CD4-positive, alpha-beta memory T cell (primary cell): ENCODE measurements around the gene FAM170B. TPM values are rescaled to one million over a fixed set of nuclear protein-coding genes. Genes with fewer than 3 reads are reported as not detected.

Experiments used
- polyA plus RNA-seq, 2 donors: library from polyadenylated mRNA; unstranded; fragments of 300-500 nt; fragmentation: Illumina TruSeq; gene quantifications; one replicate each; pipeline ENCODE4 v1.2.3, GENCODE V29; 2021
- total RNA-seq, 2 experiments: library from RNA; stranded (reverse); gene quantifications; one replicate each; pipeline ENCODE4 v1.2.3, GENCODE V29; 2021

FAM170B gene
- total and polyA plus RNA-seq, 4 experiments from 2014 or later = not detected

Other genes with a start within 250 kb of the FAM170B start
- not detected for gene LRRC18, start 194.2 kb downstream of the FAM170B start, total RNA-seq
- not detected for gene LRRC18, start 194.2 kb downstream of the FAM170B start, polyA plus RNA-seq
- gene VSTM4, start 18.5 kb downstream of the FAM170B start, total RNA-seq = not detected
- not detected for gene VSTM4, start 18.5 kb downstream of the FAM170B start, polyA plus RNA-seq
- 10 to 100 TPM; 27.7 to 30.4 TPM for gene TMEM273, start 54.4 kb upstream of the FAM170B start, total RNA-seq
- gene TMEM273, start 54.4 kb upstream of the FAM170B start, polyA plus RNA-seq = 100 to 1,000 TPM in 1 of 2 donors, 10 to 100 TPM in 1; 86.9 to 101 TPM
- not detected for gene C10orf71, start 165.1 kb upstream of the FAM170B start, total RNA-seq
- gene C10orf71, start 165.1 kb upstream of the FAM170B start, polyA plus RNA-seq = not detected